ENCODE results near the gene RNASE7.
A peak's percentile ranks its signal among the peaks of the same experiment; 100 is the strongest.

Gene RNASE7

DNA sequence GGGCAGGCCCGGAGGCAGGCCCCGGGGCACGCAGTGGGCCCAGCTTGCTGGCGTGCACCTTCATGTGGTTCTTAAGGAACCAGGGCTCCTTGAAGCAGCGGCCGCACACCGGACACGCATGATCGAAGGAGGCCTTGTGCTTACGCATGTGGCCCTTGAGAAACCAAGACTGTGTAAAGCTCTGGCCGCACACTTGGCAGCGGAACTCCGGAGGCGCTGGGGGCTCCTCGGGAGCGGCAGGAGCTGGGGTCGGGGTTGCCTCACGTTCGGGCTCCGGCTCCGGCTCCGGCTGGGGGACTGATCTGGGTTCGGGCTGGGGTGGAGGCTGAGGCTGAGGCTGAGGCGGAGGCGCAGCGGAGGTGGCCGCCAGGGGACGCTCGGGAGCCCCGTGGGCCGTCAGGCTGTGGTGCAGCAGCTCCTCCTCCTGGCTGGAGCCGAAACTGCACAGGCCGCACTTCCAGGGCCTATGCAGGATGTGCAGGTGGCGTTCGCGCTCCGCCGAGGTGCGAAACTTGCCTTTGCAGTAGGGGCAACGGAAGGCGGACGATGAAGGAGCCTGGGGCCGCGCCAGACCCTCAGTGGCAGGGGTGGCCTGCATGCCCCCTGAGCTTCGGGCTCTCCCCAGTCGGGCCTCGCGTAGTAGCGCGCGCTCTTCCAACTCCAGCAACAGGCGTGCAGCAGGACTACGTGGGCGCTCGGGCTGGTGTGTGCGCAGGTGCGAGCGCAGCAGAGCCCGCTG, 50.3 kb downstream of the RNASE7 start:
- DNase-seq (ENCODE audit: low read depth), result no peak
- TF ChIP-seq, protein P1, sequence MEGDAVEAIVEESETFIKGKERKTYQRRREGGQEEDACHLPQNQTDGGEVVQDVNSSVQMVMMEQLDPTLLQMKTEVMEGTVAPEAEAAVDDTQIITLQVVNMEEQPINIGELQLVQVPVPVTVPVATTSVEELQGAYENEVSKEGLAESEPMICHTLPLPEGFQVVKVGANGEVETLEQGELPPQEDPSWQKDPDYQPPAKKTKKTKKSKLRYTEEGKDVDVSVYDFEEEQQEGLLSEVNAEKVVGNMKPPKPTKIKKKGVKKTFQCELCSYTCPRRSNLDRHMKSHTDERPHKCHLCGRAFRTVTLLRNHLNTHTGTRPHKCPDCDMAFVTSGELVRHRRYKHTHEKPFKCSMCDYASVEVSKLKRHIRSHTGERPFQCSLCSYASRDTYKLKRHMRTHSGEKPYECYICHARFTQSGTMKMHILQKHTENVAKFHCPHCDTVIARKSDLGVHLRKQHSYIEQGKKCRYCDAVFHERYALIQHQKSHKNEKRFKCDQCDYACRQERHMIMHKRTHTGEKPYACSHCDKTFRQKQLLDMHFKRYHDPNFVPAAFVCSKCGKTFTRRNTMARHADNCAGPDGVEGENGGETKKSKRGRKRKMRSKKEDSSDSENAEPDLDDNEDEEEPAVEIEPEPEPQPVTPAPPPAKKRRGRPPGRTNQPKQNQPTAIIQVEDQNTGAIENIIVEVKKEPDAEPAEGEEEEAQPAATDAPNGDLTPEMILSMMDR (conservative IDR thresholded peaks at IDR 0.05; ENCODE audit: low read depth, low read length), result peak; percentile 100
- no peak overlapping the region for H3K4me3 ChIP-seq (ENCODE audit: low read length)

DNA sequence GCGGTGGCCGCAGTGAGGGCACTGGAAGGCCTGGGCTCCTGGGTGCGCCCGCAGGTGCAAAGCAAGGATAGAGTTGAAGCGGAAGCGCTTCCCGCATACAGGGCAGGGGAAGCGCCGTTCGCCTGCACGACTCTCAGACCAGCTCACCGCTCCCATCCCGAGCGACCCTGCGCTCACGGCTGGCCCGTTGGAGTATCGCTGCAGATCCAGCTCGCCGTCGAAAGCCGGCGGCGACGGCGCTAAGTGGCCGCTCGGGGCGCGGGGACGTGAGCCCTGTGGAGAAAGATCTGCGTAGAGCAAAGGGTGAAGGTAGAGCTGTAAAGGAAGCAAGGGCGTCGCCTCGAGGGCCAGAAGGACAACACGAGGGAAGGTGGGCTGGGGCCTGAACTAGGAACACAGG, 50.9 kb downstream of the RNASE7 start:
- no peak overlapping the region for H3K4me3 ChIP-seq (ENCODE audit: low read length)
- TF ChIP-seq, protein P1 (conservative IDR thresholded peaks at IDR 0.05; ENCODE audit: low read depth, low read length), result no peak
- no peak for DNase-seq (ENCODE audit: low read depth)
